ENCODE measurements around the gene GRXCR1.

GRXCR1 gene

GRCh38 chr4:42892413-42892812, at the start of gene GRXCR1:
Gene GRXCR1, plus strand, starts transcription at chr4:42892713. Its CDS starts 554 bp downstream, at chr4:42893267.
- no peak for DNase-seq

DNA sequence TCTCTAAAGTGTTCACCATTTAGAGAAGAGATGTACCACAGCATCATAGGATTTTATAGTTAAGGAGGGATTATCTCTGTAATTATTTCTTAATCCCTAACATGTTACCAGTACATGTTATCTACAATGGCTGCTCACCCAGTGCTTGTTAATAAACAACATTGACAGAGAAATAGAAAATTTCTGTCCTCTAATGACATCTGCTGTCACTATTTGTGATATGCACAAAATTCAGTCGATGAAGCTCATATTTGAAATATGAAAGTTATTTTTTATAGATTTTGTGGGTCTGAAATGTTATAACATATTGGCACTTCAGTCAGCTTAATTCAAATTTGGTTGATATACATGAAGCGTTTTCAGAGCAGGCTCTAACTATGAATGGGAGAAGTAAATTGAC, 48.8 kb upstream of the GRXCR1 start:
- DNase-seq, result no peak

- no peak for DNase-seq
Observed at GRCh38 chr4:42844422-42845070, 48.0 kb upstream of the GRXCR1 start.

- DNase-seq, result no peak
Observed at GRCh38 chr4:42845586-42845985, 46.9 kb upstream of the GRXCR1 start.

GRCh38 chr4:42855779-42856178, 36.7 kb upstream of the GRXCR1 start:
- DNase-seq, result no peak

DNA sequence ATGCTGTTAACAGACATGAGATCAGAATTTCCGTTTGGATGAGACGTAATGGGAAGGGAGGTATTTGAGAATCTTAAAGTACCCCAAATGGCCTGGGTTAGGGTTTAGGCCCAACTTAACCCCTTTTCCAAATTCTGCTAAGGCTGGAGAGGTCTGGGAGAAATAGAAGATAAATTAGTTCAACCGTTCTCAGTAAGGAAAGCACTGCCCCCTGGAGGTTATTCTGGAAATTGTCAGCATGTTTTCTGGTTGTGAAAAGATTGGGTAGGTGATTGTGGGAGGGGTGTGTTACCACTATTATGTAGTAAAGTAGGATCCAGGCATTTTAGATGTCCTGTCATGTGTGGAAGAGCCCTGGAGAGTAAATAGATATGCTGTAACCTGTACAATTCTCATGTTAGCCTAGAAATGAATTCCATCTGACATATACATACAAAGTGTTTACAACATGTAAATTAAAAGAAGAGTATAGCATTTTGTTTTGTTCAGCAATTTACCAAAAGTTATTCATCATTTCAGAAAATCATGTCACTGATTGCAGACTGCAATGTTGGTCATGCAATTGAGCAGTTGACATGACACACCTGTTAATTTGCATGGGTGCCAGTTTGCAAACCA, 26.8 kb upstream of the GRXCR1 start:
- DNase-seq, result peak; percentile 9

- DNase-seq, result no peak
Observed at GRCh38 chr4:42871261-42871660, 21.3 kb upstream of the GRXCR1 start.

DNA sequence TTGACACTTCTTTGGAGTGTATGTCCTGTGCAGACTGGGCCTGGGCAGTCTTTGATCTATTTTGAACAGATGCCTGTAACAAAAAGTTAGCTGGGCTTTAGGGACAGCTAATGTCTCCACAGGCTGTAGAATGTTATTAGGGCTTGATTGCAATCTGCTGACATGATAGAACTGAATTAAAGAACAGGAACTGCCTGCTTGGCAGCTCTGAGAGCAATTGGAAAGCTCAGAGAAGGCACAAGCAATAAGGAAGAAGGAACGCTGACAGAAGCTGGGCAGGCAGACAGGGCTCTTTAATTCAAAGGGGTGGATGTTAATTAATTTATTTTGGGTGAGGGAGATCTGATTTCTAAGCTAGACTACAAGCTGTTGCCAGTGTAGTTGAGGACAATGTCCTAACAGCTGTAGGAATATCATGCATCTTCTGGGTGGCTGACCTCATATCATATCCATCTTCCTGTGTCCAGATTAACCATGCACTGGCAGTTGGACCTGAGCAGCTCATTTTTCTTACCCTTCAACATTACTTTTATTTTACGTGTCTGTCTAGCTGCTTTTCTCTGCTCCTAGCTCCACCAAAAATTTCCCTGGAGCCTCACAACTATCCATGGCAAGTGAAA, 20.7 kb upstream of the GRXCR1 start:
- DNase-seq, result no peak

DNA sequence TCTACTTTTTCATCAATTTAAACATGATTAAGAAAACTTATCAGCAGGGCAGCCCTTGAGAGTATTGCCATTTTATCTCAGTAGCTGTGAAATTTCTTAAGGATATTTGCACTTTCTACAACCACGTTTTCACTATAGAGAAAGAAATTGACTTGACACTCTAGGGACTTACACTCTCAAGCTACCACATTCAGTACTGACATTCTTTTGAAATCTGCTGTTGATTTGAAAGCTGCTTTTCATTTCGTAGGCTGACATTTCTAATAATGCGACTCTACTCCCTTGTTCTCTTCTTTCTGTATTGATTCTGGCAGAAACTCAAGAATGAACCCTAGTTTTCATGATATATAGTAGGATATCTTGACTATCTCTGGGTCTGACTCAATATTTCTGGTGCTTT, 13.7 kb upstream of the GRXCR1 start:
- DNase-seq, result no peak

DNA sequence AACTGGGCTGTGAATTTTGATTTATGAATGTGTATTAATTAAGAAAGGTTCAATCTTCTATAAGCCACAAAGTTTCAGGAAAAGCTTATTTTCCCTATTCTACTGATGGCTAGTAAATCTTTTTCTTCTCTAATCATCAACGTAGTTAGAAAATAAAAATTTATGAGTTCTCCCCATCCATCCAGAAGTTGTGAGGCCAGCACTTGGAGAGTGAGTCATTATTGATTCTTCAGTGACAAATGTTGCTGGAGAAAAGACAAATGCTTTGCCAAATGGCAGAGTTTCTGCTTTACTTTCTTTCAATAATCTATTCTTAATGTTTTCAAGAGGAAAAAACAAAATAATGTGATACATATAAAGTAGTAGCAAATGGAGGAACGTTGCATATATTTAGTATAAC, 11.3 kb upstream of the GRXCR1 start:
- DNase-seq, result no peak

GRCh38 chr4:42891644-42892043, 869 bp upstream of the GRXCR1 start:
- DNase-seq, result no peak

DNA sequence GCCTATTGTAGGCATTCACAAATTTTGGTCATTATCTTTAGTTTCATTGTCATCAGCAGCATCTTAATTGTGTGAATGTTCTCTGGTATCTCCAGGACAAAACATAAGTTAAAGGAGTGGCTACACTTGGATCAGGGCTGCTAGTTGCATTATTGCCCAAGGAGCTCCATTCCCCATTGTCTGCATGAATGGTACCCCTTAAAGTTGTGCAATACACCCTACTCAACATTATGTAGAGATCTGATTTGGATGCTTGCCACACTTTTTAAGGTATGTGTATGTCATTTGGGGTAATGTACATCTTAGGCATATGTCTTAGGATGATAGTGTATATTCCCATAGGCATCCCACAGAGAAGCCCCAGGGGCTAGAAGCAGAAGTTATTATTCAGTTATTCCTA, 2.9 kb downstream of the GRXCR1 start:
- no peak for DNase-seq

- no peak for DNase-seq
Observed at GRCh38 chr4:42904986-42905385, 12.5 kb downstream of the GRXCR1 start.

DNA sequence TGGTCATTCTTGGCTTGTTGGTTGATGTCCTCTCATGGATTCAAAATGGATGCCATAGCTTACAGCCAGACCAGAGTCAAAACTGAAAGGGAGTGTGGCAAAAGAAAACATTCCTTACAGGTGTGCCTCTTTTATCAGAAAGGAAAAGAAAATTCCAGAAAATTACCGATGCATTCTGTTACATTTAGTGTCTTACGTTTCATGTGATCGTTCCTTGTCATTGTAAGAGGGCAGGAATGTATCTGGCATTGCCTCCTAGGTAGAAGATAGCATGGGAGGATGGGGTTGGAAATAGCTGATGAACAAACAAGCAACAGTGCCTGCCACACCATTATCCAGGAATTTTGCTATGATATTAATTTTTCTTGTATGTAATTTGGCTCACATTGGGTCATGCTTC, 13.1 kb downstream of the GRXCR1 start:
- DNase-seq, result no peak

GRCh38 chr4:42906341-42906740, 13.8 kb downstream of the GRXCR1 start:
- no peak for DNase-seq

DNA sequence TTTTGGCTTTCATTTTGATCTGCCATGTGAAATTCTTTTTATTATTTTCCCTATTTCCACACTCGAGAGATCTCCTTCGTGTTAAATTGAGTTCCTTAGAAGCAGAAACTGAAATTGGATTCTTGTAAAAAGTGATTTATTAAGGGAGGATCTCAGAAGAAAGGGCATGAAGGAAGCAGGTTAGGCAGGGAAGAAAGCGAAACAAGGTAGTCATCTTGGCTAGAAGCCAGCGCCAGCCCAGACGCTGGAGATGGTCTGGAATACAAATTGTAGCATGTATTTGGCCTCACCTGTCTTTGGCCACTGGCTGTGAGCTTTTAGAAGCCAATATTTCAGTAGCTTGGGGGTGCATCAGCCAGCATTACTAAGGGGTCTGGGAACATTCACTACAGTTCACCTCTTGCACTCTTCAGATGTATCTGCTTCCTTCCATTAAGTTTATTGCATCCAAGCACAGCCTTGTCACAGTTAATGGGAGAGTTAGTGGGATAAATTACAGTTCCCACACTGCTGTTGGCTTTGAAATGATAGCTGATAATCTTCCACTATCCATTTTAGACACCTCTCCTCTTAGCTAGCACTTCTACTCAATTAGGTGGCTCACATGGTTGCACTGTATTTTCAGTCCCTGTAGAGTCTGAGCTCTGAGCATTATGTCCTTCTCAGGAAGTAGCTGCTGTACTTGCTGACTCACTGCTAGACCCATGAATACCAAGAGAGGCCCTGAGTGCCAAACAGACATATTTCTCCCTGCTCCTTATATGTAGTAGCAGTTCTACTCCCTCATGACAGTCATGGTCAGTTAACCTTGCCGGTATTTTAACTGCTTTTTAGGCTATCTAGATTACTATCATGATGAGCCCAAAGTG, 14.6 kb downstream of the GRXCR1 start:
- DNase-seq, result no peak

DNA sequence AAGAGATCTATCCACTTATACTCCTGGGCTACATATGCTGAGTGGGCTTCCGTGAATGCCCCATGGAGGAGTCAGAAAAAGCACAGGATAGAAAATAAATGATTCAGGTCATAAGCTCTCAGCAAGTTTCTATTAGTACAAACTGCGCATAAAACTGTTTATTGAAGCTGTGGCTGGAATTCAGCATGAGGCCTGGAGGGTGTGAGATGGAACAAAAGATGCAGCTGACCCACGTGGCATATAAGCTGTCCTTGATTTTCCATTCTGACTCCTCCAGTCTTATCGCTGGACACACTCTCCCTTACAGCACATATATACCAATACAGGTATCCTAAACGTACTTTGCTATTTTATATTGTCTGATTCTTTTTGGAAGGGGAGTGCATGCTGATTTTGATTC, 17.9 kb downstream of the GRXCR1 start:
- no peak for DNase-seq

GRCh38 chr4:42914937-42915336, 22.4 kb downstream of the GRXCR1 start:
- DNase-seq, result no peak

DNA sequence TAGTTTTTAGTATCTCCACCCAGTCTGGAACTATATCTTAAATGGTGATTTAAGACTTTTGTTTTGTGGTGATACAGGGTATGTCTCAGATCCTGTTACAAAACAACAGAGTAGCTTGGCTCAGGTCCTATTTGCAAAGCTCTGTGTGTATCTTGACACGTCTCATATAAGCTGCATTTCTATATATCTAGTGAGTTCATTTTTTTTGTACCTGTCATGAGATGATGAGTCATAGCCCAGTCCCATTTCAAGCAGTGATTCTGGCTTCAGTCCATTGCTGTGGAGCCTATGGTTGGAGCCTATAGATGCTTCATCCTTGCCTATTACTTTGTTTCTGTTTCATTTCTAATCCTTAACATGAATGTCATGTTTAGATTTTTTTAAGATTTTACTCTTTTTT, 23.0 kb downstream of the GRXCR1 start:
- DNase-seq, result no peak

DNA sequence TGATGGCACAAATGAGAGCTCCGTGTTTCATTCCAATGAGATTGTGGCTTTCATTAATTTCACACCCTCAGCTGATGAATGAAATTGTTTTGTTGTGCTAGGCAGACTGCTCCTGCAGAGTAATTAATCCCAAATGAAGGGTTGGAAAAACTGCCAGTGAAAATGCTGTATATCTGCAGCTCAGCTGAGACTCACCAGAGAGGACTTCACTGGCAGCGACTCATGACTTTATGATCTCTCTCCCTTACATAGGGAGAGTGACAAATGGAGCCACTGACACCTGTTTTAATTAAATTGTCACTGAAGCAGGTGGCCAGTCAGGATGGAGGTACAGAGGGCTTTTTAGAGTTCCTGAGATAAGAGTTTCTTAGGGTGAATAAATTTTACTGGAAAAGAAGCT, 24.8 kb downstream of the GRXCR1 start:
- DNase-seq, result no peak

- no peak for DNase-seq
Observed at GRCh38 chr4:42923431-42923830, 30.9 kb downstream of the GRXCR1 start.

DNA sequence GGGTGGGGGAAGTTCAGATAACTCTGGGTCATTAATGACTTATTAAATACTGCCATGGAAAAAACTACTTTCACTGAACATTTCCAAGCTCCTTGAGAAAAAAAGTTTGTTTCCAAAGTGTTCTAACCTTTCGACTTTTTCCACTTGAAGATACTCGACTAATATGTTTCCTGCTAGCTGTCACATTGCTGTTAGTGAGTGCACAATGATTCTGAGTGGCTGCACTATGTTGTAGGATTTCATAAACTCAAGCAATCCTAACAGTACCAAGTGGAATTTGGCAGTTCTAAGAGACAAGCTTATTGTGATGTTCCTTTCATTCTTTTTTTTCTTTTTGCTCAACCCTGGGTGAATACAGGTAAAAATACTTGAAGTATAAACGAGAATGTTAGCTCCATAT, 33.4 kb downstream of the GRXCR1 start:
- no peak for DNase-seq

- no peak for DNase-seq
Observed at GRCh38 chr4:42927946-42928345, 35.4 kb downstream of the GRXCR1 start.

DNA sequence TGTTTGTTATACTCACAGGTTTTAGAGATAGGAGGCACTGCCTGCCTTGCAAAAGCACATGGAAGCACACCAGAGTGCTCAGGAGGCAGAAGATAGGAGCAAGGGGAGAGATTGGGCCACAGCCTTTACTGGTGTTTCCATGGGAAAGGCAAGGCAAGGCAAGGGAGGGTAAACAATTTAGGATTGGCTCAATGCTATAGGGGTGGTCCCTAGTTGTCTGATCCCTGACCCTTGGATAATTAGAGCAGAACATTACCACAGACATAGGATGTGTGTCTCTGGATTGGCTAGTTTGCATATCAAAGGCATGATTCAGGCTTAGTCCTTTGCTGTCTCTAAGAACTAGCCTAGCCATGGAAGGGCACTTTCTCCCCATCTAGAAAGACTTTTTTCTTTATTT, 36.1 kb downstream of the GRXCR1 start:
- no peak for DNase-seq

Measured in NCI-H69 (cell line).